SK-N-SH treated with all-trans-retinoic acid at 6 μM for 48 hours (cell line): ENCODE results near the gene LENG9.

Experiments used
- ARNTL ChIP-seq: fragments of 450-650 bp; formaldehyde crosslinking; IDR thresholded peaks from 2 replicates; pipeline ENCODE4 v1.5.0; 2020; ENCODE audit warnings: low read depth, mild to moderate bottlenecking, moderate library complexity, borderline replicate concordance
- CREB5 ChIP-seq: fragments of 250-450 bp; sonication (Bioruptor Pico); IDR thresholded peaks from 2 replicates; pipeline ENCODE4 v1.5.1; 2020; ENCODE audit warnings: low read depth, mild to moderate bottlenecking, moderate library complexity
- ISL1 ChIP-seq: fragments of 250-450 bp; sonication (Bioruptor Pico); IDR thresholded peaks from 2 replicates; pipeline ENCODE4 v2.1.2; 2022; ENCODE audit warnings: mild to moderate bottlenecking, moderate library complexity
- PATZ1 ChIP-seq: fragments of 250-450 bp; sonication (Bioruptor Pico); IDR thresholded peaks from 2 replicates; pipeline ENCODE4 v1.8.0; 2020; ENCODE audit warnings: mild to moderate bottlenecking, moderate library complexity, borderline replicate concordance
- PPARA ChIP-seq: fragments of 250-450 bp; sonication (Bioruptor Pico); IDR thresholded peaks from 2 replicates; pipeline ENCODE4 v1.5.0; 2020; ENCODE audit warnings: mild to moderate bottlenecking, borderline replicate concordance
- RARB ChIP-seq: fragments of 250-450 bp; sonication (Bioruptor Pico); IDR thresholded peaks from 2 replicates; pipeline ENCODE4 v1.8.0; 2021; ENCODE audit warnings: mild to moderate bottlenecking, moderate library complexity
- SNAI2 ChIP-seq: fragments of 250-450 bp; sonication (Bioruptor Pico); IDR thresholded peaks from 2 replicates; pipeline ENCODE4 v1.5.0; 2020; ENCODE audit warnings: mild to moderate bottlenecking, moderate library complexity
- TCF4 ChIP-seq: fragments of 250-450 bp; sonication (Bioruptor Pico); IDR thresholded peaks from 2 replicates; pipeline ENCODE4 v1.8.0; 2021; ENCODE audit warnings: mild to moderate bottlenecking, moderate library complexity, borderline replicate concordance
- ZC3H10 ChIP-seq: fragments of 250-450 bp; sonication (Bioruptor Pico); IDR thresholded peaks from 2 replicates; pipeline ENCODE4 v1.5.1; 2021; ENCODE audit warnings: mild to moderate bottlenecking, moderate library complexity
- ZFP3 ChIP-seq: fragments of 250-450 bp; sonication (Bioruptor Pico); IDR thresholded peaks from 2 replicates; pipeline ENCODE4 v1.5.0; 2020; ENCODE audit warnings: mild to moderate bottlenecking, moderate library complexity
- ZFP30 ChIP-seq: fragments of 450-650 bp; formaldehyde crosslinking; IDR thresholded peaks from 2 replicates; pipeline ENCODE4 v1.5.0; 2022; ENCODE audit warnings: mild to moderate bottlenecking, moderate library complexity
- ZNF565 ChIP-seq: fragments of 450-650 bp; formaldehyde crosslinking; conservative IDR thresholded peaks from 2 replicates; pipeline ENCODE4 v1.5.0; 2020; ENCODE audit warnings: low read depth, mild to moderate bottlenecking, moderate library complexity
- ZNF8 ChIP-seq: fragments of 450-650 bp; formaldehyde crosslinking; IDR thresholded peaks from 2 replicates; pipeline ENCODE4 v1.5.0; 2020; ENCODE audit warnings: mild to moderate bottlenecking, moderate library complexity
- TF ChIP-seq, protein P1 (sequence below): fragments of 250-450 bp; sonication (Bioruptor Pico); IDR thresholded peaks from 2 replicates; pipeline ENCODE4 v1.8.0; 2021; ENCODE audit warnings: low read depth, mild to moderate bottlenecking, moderate library complexity, borderline replicate concordance

- no peak for TF ChIP-seq RARB (CRISPR knock-in tag)
- TF ChIP-seq, protein P1, sequence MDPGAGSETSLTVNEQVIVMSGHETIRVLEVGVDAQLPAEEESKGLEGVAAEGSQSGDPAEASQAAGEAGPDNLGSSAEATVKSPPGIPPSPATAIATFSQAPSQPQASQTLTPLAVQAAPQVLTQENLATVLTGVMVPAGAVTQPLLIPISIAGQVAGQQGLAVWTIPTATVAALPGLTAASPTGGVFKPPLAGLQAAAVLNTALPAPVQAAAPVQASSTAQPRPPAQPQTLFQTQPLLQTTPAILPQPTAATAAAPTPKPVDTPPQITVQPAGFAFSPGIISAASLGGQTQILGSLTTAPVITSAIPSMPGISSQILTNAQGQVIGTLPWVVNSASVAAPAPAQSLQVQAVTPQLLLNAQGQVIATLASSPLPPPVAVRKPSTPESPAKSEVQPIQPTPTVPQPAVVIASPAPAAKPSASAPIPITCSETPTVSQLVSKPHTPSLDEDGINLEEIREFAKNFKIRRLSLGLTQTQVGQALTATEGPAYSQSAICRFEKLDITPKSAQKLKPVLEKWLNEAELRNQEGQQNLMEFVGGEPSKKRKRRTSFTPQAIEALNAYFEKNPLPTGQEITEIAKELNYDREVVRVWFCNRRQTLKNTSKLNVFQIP (CRISPR knock-in tag): no peak
- TF ChIP-seq CREB5 (CRISPR knock-in tag): no peak
- no peak for TF ChIP-seq ZFP30 (CRISPR knock-in tag)
- TF ChIP-seq TCF4 (CRISPR knock-in tag): no peak
- no peak for TF ChIP-seq PPARA (CRISPR knock-in tag)
- no peak for TF ChIP-seq ZNF8 (CRISPR knock-in tag)
- no peak for TF ChIP-seq ZFP3 (CRISPR knock-in tag)
- no peak for TF ChIP-seq ZNF565 (CRISPR knock-in tag)
- TF ChIP-seq PATZ1 (CRISPR knock-in tag): no peak
- TF ChIP-seq ISL1 (CRISPR knock-in tag): no peak
- no peak for TF ChIP-seq SNAI2 (CRISPR knock-in tag)
- no peak for TF ChIP-seq ZC3H10 (CRISPR knock-in tag)
- no peak for TF ChIP-seq ARNTL (CRISPR knock-in tag)
These were observed 30.5 kb upstream of the LENG9 start for GRCh38 chr19:54493967-54494585.
